Activated naive CD4-positive, alpha-beta T cell treated with anti-CD3 and anti-CD28 coated beads, Interleukin-2, amount 50 U/mL, for 24 hours (primary cell): ENCODE results near the gene NR1H2.
"Not testable (repeated sequence)": the region's sequence is repeated elsewhere in the genome, so short reads cannot be mapped to it uniquely, and the experiment has no call there.

Experiments
- H3K27ac Mint-ChIP-seq: one replicate; pipeline ENCODE4 v1.8.0; 2021; ENCODE audit warnings: mild to moderate bottlenecking, mixed read lengths
- H3K27me3 Mint-ChIP-seq: one replicate; pipeline ENCODE4 v1.8.0; 2021; ENCODE audit warnings: mixed read lengths
- H3K36me3 Mint-ChIP-seq: one replicate; pipeline ENCODE4 v1.8.0; 2021; ENCODE audit warnings: mixed read lengths
- H3K4me1 Mint-ChIP-seq: one replicate; pipeline ENCODE4 v1.8.0; 2021; ENCODE audit warnings: mixed read lengths
- H3K4me3 Mint-ChIP-seq: one replicate; pipeline ENCODE4 v1.8.0; 2021; ENCODE audit warnings: mild to moderate bottlenecking, mixed read lengths
- H3K9me3 Mint-ChIP-seq: one replicate; pipeline ENCODE4 v1.8.0; 2021; ENCODE audit warnings: mixed read lengths

Gene NR1H2

GRCh38 chr19:50334741-50335421 lies 41.4 kb upstream of the NR1H2 start:
- peaks cover 2% of the 10 kb centered on the region for H3K36me3 Mint-ChIP-seq
- no peaks in the 10 kb centered on the region for H3K9me3 Mint-ChIP-seq
- peak overlapping the region; percentile 89 for H3K4me3 Mint-ChIP-seq
- peaks cover 43% of the 10 kb centered on the region for H3K4me1 Mint-ChIP-seq
- no peak overlapping the region for H3K27ac Mint-ChIP-seq
- peaks cover 18% of the 10 kb centered on the region for H3K27me3 Mint-ChIP-seq

GRCh38 chr19:50337031-50337430 lies 39.2 kb upstream of the NR1H2 start:
- not testable (repeated sequence) for H3K4me3 Mint-ChIP-seq, H3K36me3 Mint-ChIP-seq, H3K27me3 Mint-ChIP-seq, H3K9me3 Mint-ChIP-seq
- H3K4me1 Mint-ChIP-seq: peaks cover 23% of the 10 kb centered on the region
- peak overlapping the region; percentile 74 for H3K27ac Mint-ChIP-seq

- no peak overlapping the region for H3K27ac Mint-ChIP-seq
- H3K4me1 Mint-ChIP-seq: peaks cover 3% of the 10 kb centered on the region
- no peaks in the 10 kb centered on the region for H3K9me3 Mint-ChIP-seq
- no peak overlapping the region for H3K4me3 Mint-ChIP-seq
- peaks cover 5% of the 10 kb centered on the region for H3K27me3 Mint-ChIP-seq
- H3K36me3 Mint-ChIP-seq: peaks cover 2% of the 10 kb centered on the region
Measured at GRCh38 chr19:50340331-50340730, 35.9 kb upstream of the NR1H2 start.

- Mint-ChIP-seq H3K27me3 (no peaks in the 10 kb centered on the region), H3K27ac (no peak overlapping the region), H3K4me3 (no peak overlapping the region), H3K36me3 (peaks cover 2% of the 10 kb centered on the region), H3K4me1 (no peaks in the 10 kb centered on the region), H3K9me3 (no peaks in the 10 kb centered on the region)
Measured at GRCh38 chr19:50341091-50341564, 35.1 kb upstream of the NR1H2 start.

GRCh38 chr19:50344661-50345318 lies 31.5 kb upstream of the NR1H2 start:
- H3K36me3 Mint-ChIP-seq: no peaks in the 10 kb centered on the region
- peaks cover 14% of the 10 kb centered on the region for H3K4me1 Mint-ChIP-seq
- H3K9me3 Mint-ChIP-seq: no peaks in the 10 kb centered on the region
- H3K27ac Mint-ChIP-seq: no peak overlapping the region
- H3K4me3 Mint-ChIP-seq: no peak overlapping the region
- no peaks in the 10 kb centered on the region for H3K27me3 Mint-ChIP-seq

- H3K36me3 Mint-ChIP-seq, H3K9me3 Mint-ChIP-seq, H3K27me3 Mint-ChIP-seq: not testable (repeated sequence)
- Mint-ChIP-seq H3K4me3 (peak overlapping the region; percentile 49), H3K27ac (peak overlapping the region; percentile 32), H3K4me1 (peaks cover 14% of the 10 kb centered on the region)
Measured at GRCh38 chr19:50347089-50347581, 29.1 kb upstream of the NR1H2 start.

- H3K4me1 Mint-ChIP-seq: peaks cover 14% of the 10 kb centered on the region
- no peaks in the 10 kb centered on the region for H3K36me3 Mint-ChIP-seq
- H3K27ac Mint-ChIP-seq: no peak overlapping the region
- H3K27me3 Mint-ChIP-seq: no peaks in the 10 kb centered on the region
- no peaks in the 10 kb centered on the region for H3K9me3 Mint-ChIP-seq
- no peak overlapping the region for H3K4me3 Mint-ChIP-seq
Measured at GRCh38 chr19:50349277-50350057, 26.8 kb upstream of the NR1H2 start.

- H3K4me1 Mint-ChIP-seq: peaks cover 12% of the 10 kb centered on the region
- no peaks in the 10 kb centered on the region for H3K9me3 Mint-ChIP-seq
- no peak overlapping the region for H3K27ac Mint-ChIP-seq
- H3K27me3 Mint-ChIP-seq: no peaks in the 10 kb centered on the region
- no peak overlapping the region for H3K4me3 Mint-ChIP-seq
- H3K36me3 Mint-ChIP-seq: no peaks in the 10 kb centered on the region
Measured at GRCh38 chr19:50352242-50352641, 24.0 kb upstream of the NR1H2 start.

GRCh38 chr19:50353487-50353880 lies 22.8 kb upstream of the NR1H2 start:
- H3K4me1 Mint-ChIP-seq, H3K36me3 Mint-ChIP-seq, H3K27me3 Mint-ChIP-seq, H3K4me3 Mint-ChIP-seq, H3K27ac Mint-ChIP-seq, H3K9me3 Mint-ChIP-seq: not testable (repeated sequence)

GRCh38 chr19:50356691-50357177 lies 19.5 kb upstream of the NR1H2 start:
- Mint-ChIP-seq H3K36me3 (no peaks in the 10 kb centered on the region), H3K27ac (peak overlapping the region; percentile 97), H3K4me3 (no peak overlapping the region), H3K27me3 (no peaks in the 10 kb centered on the region), H3K4me1 (peaks cover 36% of the 10 kb centered on the region), H3K9me3 (no peaks in the 10 kb centered on the region)

GRCh38 chr19:50357178-50358100 lies 18.8 kb upstream of the NR1H2 start:
- no peaks in the 10 kb centered on the region for H3K36me3 Mint-ChIP-seq
- peak overlapping the region; percentile 92 for H3K4me3 Mint-ChIP-seq
- peak overlapping the region; percentile 97 for H3K27ac Mint-ChIP-seq
- H3K4me1 Mint-ChIP-seq: peaks cover 43% of the 10 kb centered on the region
- no peaks in the 10 kb centered on the region for H3K9me3 Mint-ChIP-seq
- H3K27me3 Mint-ChIP-seq: no peaks in the 10 kb centered on the region

- Mint-ChIP-seq H3K4me1 (peaks cover 54% of the 10 kb centered on the region), H3K27ac (peak overlapping the region; percentile 94), H3K9me3 (no peaks in the 10 kb centered on the region), H3K36me3 (no peaks in the 10 kb centered on the region), H3K4me3 (peak overlapping the region; percentile 92), H3K27me3 (no peaks in the 10 kb centered on the region)
Measured at GRCh38 chr19:50358483-50359327, 17.6 kb upstream of the NR1H2 start.

- H3K27me3 Mint-ChIP-seq: no peaks in the 10 kb centered on the region
- peaks cover 57% of the 10 kb centered on the region for H3K4me1 Mint-ChIP-seq
- no peaks in the 10 kb centered on the region for H3K36me3 Mint-ChIP-seq
Measured at GRCh38 chr19:50359328-50359818, 16.9 kb upstream of the NR1H2 start.

More at GRCh38 chr19:50359328-50359818, 16.9 kb upstream of the NR1H2 start:
- Mint-ChIP-seq H3K9me3 (no peaks in the 10 kb centered on the region), H3K4me3 (peak overlapping the region; percentile 92), H3K27ac (peak overlapping the region; percentile 60)
